ENCODE results near the gene VWDE.

VWDE gene

GRCh38 chr7:12440229-12440628 lies 36.6 kb upstream of the VWDE start:
- Histone ChIP-seq H3K9me3 (ENCODE audit: insufficient read depth, low read depth, low read length) (no peaks in the 10 kb centered on the region), H2BK12ac (ENCODE audit: low read length) (no peak overlapping the region), H3K9ac (ENCODE audit: low read length) (no peak overlapping the region), H4K91ac (ENCODE audit: low read depth, low read length) (no peak overlapping the region), H2AK5ac (ENCODE audit: low read length) (no peak overlapping the region), H3K79me1 (ENCODE audit: low read length) (no peaks in the 10 kb centered on the region), H2AFZ (ENCODE audit: insufficient read depth, low read length, poor library complexity) (no peak overlapping the region), H2BK120ac (ENCODE audit: insufficient read depth, low read length, poor library complexity) (no peak overlapping the region), H3K4me1 (ENCODE audit: control insufficient read depth in 1 of 2, insufficient read depth in 2 of 2, low read length in 2 of 2) (no peaks in the 10 kb centered on the region), H2BK5ac (ENCODE audit: low read depth, low read length, poor library complexity) (no peak overlapping the region), H3K79me2 (ENCODE audit: control insufficient read depth, insufficient read depth, low read length, poor library complexity) (no peaks in the 10 kb centered on the region), H3K27ac (ENCODE audit: low read depth, low read length) (no peak overlapping the region), H3K23ac (ENCODE audit: low read length) (no peak overlapping the region), H4K12ac (ENCODE audit: low read depth, low read length) (no peak overlapping the region), H4K8ac (ENCODE audit: low read depth, low read length) (no peak overlapping the region), H3K14ac (ENCODE audit: low read length) (no peak overlapping the region), H3K4ac (ENCODE audit: low read depth, low read length) (no peak overlapping the region), H3K36me3 (ENCODE audit: control insufficient read depth in 1 of 2, insufficient read depth in 2 of 2, low read length in 2 of 2) (no peaks in the 10 kb centered on the region), H3K18ac (ENCODE audit: low read length) (no peak overlapping the region), H3K4me3 (ENCODE audit: low read depth, low read length) (no peak overlapping the region), H3K27me3 (ENCODE audit: insufficient read depth, low read length) (no peaks in the 10 kb centered on the region), H3K4me2 (ENCODE audit: low read length) (no peak overlapping the region)
- WGBS (ENCODE audit: extremely low coverage, insufficient coverage, insufficient read length): no CpG with 5 or more reads among the region's 5 CpGs
- no peak for DNase-seq

DNA sequence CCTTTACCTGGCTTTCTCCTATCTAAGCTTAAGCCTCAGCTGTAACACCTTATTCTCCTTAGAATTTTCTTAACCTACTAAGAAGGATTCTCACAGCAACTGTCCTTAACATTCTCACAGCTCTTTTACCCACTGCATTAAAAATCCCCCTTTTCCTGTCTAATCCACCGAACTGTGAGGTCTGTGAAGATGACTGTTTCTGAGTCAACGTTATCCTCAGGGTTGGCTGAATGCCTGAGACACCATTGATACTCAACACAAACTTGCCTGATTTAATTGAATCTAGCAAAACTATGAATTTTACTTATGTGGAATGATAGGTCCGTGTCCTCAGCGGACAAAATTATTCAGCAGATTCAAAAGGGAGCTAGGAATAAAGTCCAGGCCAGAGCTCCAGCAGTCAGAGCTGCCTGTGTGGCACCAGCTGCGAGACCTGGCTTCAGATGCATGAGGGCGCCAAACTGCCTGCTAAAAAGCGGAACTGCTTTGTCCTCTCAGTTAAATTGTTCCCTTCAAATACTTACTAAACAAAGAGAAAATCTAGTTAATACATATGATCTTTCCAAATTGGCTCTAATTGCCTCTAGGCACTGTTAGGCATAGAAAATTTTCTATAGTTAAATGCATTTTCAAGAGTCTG lies 33.4 kb upstream of the VWDE start:
- WGBS (ENCODE audit: extremely low coverage, insufficient coverage, insufficient read length): no CpG with 5 or more reads among the region's 7 CpGs

GRCh38 chr7:12436126-12436525 lies 32.5 kb upstream of the VWDE start:
- no peak overlapping the region for H3K23ac ChIP-seq (ENCODE audit: low read length)
- H3K14ac ChIP-seq (ENCODE audit: low read length): no peak overlapping the region
- no peak overlapping the region for H2AK5ac ChIP-seq (ENCODE audit: low read length)
- no peaks in the 10 kb centered on the region for H3K9me3 ChIP-seq (ENCODE audit: insufficient read depth, low read depth, low read length)
- no peak overlapping the region for H2BK5ac ChIP-seq (ENCODE audit: low read depth, low read length, poor library complexity)
- no peak for DNase-seq
- no peak overlapping the region for H2AFZ ChIP-seq (ENCODE audit: insufficient read depth, low read length, poor library complexity)
- H3K4me2 ChIP-seq (ENCODE audit: low read length): no peak overlapping the region
- no peaks in the 10 kb centered on the region for H3K4me1 ChIP-seq (ENCODE audit: control insufficient read depth in 1 of 2, insufficient read depth in 2 of 2, low read length in 2 of 2)
- no peak overlapping the region for H3K18ac ChIP-seq (ENCODE audit: low read length)
- no peak overlapping the region for H3K4me3 ChIP-seq (ENCODE audit: low read depth, low read length)
- no peaks in the 10 kb centered on the region for H3K36me3 ChIP-seq (ENCODE audit: control insufficient read depth in 1 of 2, insufficient read depth in 2 of 2, low read length in 2 of 2)
- H3K9ac ChIP-seq (ENCODE audit: low read length): no peak overlapping the region
- H2BK12ac ChIP-seq (ENCODE audit: low read length): no peak overlapping the region
- no peak overlapping the region for H4K8ac ChIP-seq (ENCODE audit: low read depth, low read length)
- H2BK120ac ChIP-seq (ENCODE audit: insufficient read depth, low read length, poor library complexity): no peak overlapping the region
- no peak overlapping the region for H3K27ac ChIP-seq (ENCODE audit: low read depth, low read length)
- H3K79me1 ChIP-seq (ENCODE audit: low read length): no peaks in the 10 kb centered on the region
- no peaks in the 10 kb centered on the region for H3K79me2 ChIP-seq (ENCODE audit: control insufficient read depth, insufficient read depth, low read length, poor library complexity)
- H4K91ac ChIP-seq (ENCODE audit: low read depth, low read length): no peak overlapping the region
- no peak overlapping the region for H3K4ac ChIP-seq (ENCODE audit: low read depth, low read length)
- no peak overlapping the region for H4K12ac ChIP-seq (ENCODE audit: low read depth, low read length)
- no peaks in the 10 kb centered on the region for H3K27me3 ChIP-seq (ENCODE audit: insufficient read depth, low read length)

More for the DNA sequence above, 33.4 kb upstream of the VWDE start:
- H3K14ac ChIP-seq (ENCODE audit: low read length): no peak overlapping the region
- H4K12ac ChIP-seq (ENCODE audit: low read depth, low read length): no peak overlapping the region
- no peaks in the 10 kb centered on the region for H3K79me2 ChIP-seq (ENCODE audit: control insufficient read depth, insufficient read depth, low read length, poor library complexity)
- H3K4me2 ChIP-seq (ENCODE audit: low read length): no peak overlapping the region
- no peak overlapping the region for H3K4ac ChIP-seq (ENCODE audit: low read depth, low read length)
- no peaks in the 10 kb centered on the region for H3K4me1 ChIP-seq (ENCODE audit: control insufficient read depth in 1 of 2, insufficient read depth in 2 of 2, low read length in 2 of 2)
- no peak overlapping the region for H3K27ac ChIP-seq (ENCODE audit: low read depth, low read length)
- no peak overlapping the region for H2BK5ac ChIP-seq (ENCODE audit: low read depth, low read length, poor library complexity)
- no peak for DNase-seq
- no peaks in the 10 kb centered on the region for H3K36me3 ChIP-seq (ENCODE audit: control insufficient read depth in 1 of 2, insufficient read depth in 2 of 2, low read length in 2 of 2)
- no peaks in the 10 kb centered on the region for H3K79me1 ChIP-seq (ENCODE audit: low read length)
- H3K18ac ChIP-seq (ENCODE audit: low read length): no peak overlapping the region
- H2BK120ac ChIP-seq (ENCODE audit: insufficient read depth, low read length, poor library complexity): no peak overlapping the region
- H3K9me3 ChIP-seq (ENCODE audit: insufficient read depth, low read depth, low read length): no peaks in the 10 kb centered on the region
- no peak overlapping the region for H3K23ac ChIP-seq (ENCODE audit: low read length)
- H3K9ac ChIP-seq (ENCODE audit: low read length): no peak overlapping the region
- no peak overlapping the region for H4K8ac ChIP-seq (ENCODE audit: low read depth, low read length)
- H2AK5ac ChIP-seq (ENCODE audit: low read length): no peak overlapping the region
- no peaks in the 10 kb centered on the region for H3K27me3 ChIP-seq (ENCODE audit: insufficient read depth, low read length)
- no peak overlapping the region for H3K4me3 ChIP-seq (ENCODE audit: low read depth, low read length)
- H4K91ac ChIP-seq (ENCODE audit: low read depth, low read length): no peak overlapping the region
- no peak overlapping the region for H2AFZ ChIP-seq (ENCODE audit: insufficient read depth, low read length, poor library complexity)
- H2BK12ac ChIP-seq (ENCODE audit: low read length): no peak overlapping the region

- H3K14ac ChIP-seq (ENCODE audit: low read length): no peak overlapping the region
- H3K4ac ChIP-seq (ENCODE audit: low read depth, low read length): no peak overlapping the region
- no peaks in the 10 kb centered on the region for H3K27me3 ChIP-seq (ENCODE audit: insufficient read depth, low read length)
- H3K9ac ChIP-seq (ENCODE audit: low read length): no peak overlapping the region
- H3K36me3 ChIP-seq (ENCODE audit: control insufficient read depth in 1 of 2, insufficient read depth in 2 of 2, low read length in 2 of 2): no peaks in the 10 kb centered on the region
- no peak overlapping the region for H3K4me2 ChIP-seq (ENCODE audit: low read length)
- no peak overlapping the region for H4K12ac ChIP-seq (ENCODE audit: low read depth, low read length)
- H3K4me3 ChIP-seq (ENCODE audit: low read depth, low read length): no peak overlapping the region
- H3K4me1 ChIP-seq (ENCODE audit: control insufficient read depth in 1 of 2, insufficient read depth in 2 of 2, low read length in 2 of 2): no peaks in the 10 kb centered on the region
- no peak overlapping the region for H4K91ac ChIP-seq (ENCODE audit: low read depth, low read length)
- no peaks in the 10 kb centered on the region for H3K9me3 ChIP-seq (ENCODE audit: insufficient read depth, low read depth, low read length)
- no peak overlapping the region for H3K23ac ChIP-seq (ENCODE audit: low read length)
- H3K79me1 ChIP-seq (ENCODE audit: low read length): no peaks in the 10 kb centered on the region
- H2BK120ac ChIP-seq (ENCODE audit: insufficient read depth, low read length, poor library complexity): no peak overlapping the region
- H2AK5ac ChIP-seq (ENCODE audit: low read length): no peak overlapping the region
- H4K8ac ChIP-seq (ENCODE audit: low read depth, low read length): no peak overlapping the region
- no peak for DNase-seq
- H2AFZ ChIP-seq (ENCODE audit: insufficient read depth, low read length, poor library complexity): no peak overlapping the region
- no peaks in the 10 kb centered on the region for H3K79me2 ChIP-seq (ENCODE audit: control insufficient read depth, insufficient read depth, low read length, poor library complexity)
- no peak overlapping the region for H2BK5ac ChIP-seq (ENCODE audit: low read depth, low read length, poor library complexity)
- no peak overlapping the region for H3K27ac ChIP-seq (ENCODE audit: low read depth, low read length)
- no peak overlapping the region for H3K18ac ChIP-seq (ENCODE audit: low read length)
- H2BK12ac ChIP-seq (ENCODE audit: low read length): no peak overlapping the region
Observed at GRCh38 chr7:12434012-12434642, 30.5 kb upstream of the VWDE start.
